ENCODE results near the gene CACNA2D3. TPM values are rescaled to one million over a fixed set of nuclear protein-coding genes. Genes with fewer than 3 reads are reported as not detected.

CACNA2D3 gene
- total RNA-seq, 2 experiments from 2014 or later, result not detected

DNA sequence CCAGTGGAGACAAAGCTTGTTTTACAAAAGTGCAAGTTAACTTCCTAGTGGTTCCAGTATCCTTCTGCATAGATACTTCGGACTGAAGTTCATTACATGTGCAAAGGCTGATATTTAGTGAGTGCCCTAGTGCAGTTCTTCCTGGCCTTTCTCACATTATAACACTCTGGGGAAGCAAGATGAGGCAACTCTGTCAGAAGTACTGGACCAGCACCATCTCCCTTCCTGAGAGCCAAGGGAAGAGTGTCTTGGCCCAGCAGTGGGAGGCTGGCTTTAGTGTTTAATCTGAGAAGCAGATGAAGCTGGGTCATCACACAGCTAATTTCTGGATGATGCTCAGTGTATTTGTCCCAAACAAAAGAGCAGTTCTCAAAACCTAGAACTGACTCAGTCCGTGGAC lies 397.7 kb downstream of the CACNA2D3 start:
- TF ChIP-seq, protein P1, sequence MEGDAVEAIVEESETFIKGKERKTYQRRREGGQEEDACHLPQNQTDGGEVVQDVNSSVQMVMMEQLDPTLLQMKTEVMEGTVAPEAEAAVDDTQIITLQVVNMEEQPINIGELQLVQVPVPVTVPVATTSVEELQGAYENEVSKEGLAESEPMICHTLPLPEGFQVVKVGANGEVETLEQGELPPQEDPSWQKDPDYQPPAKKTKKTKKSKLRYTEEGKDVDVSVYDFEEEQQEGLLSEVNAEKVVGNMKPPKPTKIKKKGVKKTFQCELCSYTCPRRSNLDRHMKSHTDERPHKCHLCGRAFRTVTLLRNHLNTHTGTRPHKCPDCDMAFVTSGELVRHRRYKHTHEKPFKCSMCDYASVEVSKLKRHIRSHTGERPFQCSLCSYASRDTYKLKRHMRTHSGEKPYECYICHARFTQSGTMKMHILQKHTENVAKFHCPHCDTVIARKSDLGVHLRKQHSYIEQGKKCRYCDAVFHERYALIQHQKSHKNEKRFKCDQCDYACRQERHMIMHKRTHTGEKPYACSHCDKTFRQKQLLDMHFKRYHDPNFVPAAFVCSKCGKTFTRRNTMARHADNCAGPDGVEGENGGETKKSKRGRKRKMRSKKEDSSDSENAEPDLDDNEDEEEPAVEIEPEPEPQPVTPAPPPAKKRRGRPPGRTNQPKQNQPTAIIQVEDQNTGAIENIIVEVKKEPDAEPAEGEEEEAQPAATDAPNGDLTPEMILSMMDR (conservative IDR thresholded peaks at IDR 0.05; ENCODE audit: low read length), result no peak
- no peak for TF ChIP-seq EZH2phosphoT487 (IDR thresholded peaks at IDR 0.05; ENCODE audit: borderline replicate concordance, low read depth, low read length)
- Histone ChIP-seq H3K27ac (ENCODE audit: low read depth, low read length, poor library complexity, severe bottlenecking) (no peak overlapping the region), H2AFZ (ENCODE audit: low read length) (no peak overlapping the region), H3K79me2 (ENCODE audit: insufficient read depth, low read depth, low read length) (no peaks in the 10 kb centered on the region), H3K4me2 (ENCODE audit: low read length) (no peak overlapping the region), H3K4me1 (ENCODE audit: insufficient read depth, low read length, poor library complexity, severe bottlenecking) (no peaks in the 10 kb centered on the region), H3K36me3 (ENCODE audit: insufficient read depth, low read length) (no peaks in the 10 kb centered on the region), H4K20me1 (ENCODE audit: insufficient read depth, low read length) (no peaks in the 10 kb centered on the region), H3K9me2 (ENCODE audit: insufficient read depth, low read length) (no peaks in the 10 kb centered on the region), H3K4me3 (ENCODE audit: low read depth, low read length, poor library complexity, severe bottlenecking) (no peak overlapping the region), H3K9me3 (ENCODE audit: low read length) (no peaks in the 10 kb centered on the region)
- POLR2A ChIA-PET, result no interaction called here
- intact Hi-C loops (cut with micrococcal nuclease; ENCODE audit: unreplicated experiment), result no loop called here
- BruUV-seq (replicated peaks), result no TSS peak
- no peak for DNase-seq (ENCODE audit: low spot score)
- CTCF ChIA-PET (ENCODE audit: unreplicated experiment), result no interaction called here

DNA sequence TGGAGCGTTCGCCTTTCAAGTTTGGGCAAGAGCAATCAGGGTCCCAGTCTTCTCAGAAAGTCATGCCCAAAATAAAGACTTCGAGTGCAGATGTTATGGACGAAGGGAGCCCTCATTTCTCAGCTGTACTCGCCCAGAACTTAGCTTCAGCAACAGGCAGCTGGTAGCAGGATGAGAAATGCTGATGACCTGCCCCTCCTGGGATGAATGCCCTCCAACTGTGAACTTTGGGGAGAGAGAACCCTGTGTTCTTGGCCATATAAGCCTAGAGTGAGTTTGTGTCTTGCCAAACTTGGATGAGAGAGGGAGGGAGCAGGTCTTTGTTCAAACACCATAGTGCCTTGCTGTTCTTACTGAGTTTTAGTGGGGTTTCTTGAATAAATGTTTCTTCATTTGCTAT lies 405.2 kb downstream of the CACNA2D3 start:
- Histone ChIP-seq H3K4me1 (ENCODE audit: insufficient read depth, low read length, poor library complexity, severe bottlenecking) (no peaks in the 10 kb centered on the region), H3K27ac (ENCODE audit: low read depth, low read length, poor library complexity, severe bottlenecking) (no peak overlapping the region), H3K36me3 (ENCODE audit: insufficient read depth, low read length) (no peaks in the 10 kb centered on the region), H4K20me1 (ENCODE audit: insufficient read depth, low read length) (no peaks in the 10 kb centered on the region), H3K4me3 (ENCODE audit: low read depth, low read length, poor library complexity, severe bottlenecking) (no peak overlapping the region), H3K4me2 (ENCODE audit: low read length) (no peak overlapping the region), H3K9me3 (ENCODE audit: low read length) (no peaks in the 10 kb centered on the region), H3K79me2 (ENCODE audit: insufficient read depth, low read depth, low read length) (no peaks in the 10 kb centered on the region), H2AFZ (ENCODE audit: low read length) (no peak overlapping the region), H3K9me2 (ENCODE audit: insufficient read depth, low read length) (no peaks in the 10 kb centered on the region)
- ChIA-PET CTCF (ENCODE audit: unreplicated experiment) (interaction anchor here (0.6 kb wide), 1 partner anchor 386 kb away, joined by 3 read pairs; no protein-coding TSS in a partner anchor), POLR2A (no interaction called here)
- intact Hi-C loops (cut with micrococcal nuclease; ENCODE audit: unreplicated experiment), result no loop called here
- DNase-seq (ENCODE audit: low spot score), result no peak
- no TSS peak for BruUV-seq (replicated peaks)
- TF ChIP-seq, protein P1 (conservative IDR thresholded peaks at IDR 0.05; ENCODE audit: low read length), result no peak
- no peak for TF ChIP-seq EZH2phosphoT487 (IDR thresholded peaks at IDR 0.05; ENCODE audit: borderline replicate concordance, low read depth, low read length)

DNA sequence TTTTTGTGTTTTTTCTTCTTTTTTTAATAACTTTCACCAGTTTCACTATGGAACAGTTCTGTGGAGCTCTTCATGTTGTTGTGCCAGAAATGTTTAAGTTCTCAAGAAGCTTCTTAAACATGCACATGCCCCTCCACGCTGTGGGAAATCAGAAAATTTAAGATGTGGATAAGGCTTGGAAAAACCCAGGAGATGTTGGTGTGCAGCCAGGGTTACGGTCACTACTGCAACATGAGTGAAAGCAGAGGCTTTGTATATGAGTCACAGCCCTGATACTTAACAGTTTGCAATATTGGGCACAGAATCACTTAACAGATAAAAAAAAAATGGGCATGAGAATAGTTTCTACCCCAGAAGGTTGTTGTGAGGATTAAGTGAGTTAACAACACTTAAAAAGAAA lies 405.6 kb downstream of the CACNA2D3 start:
- BruUV-seq (replicated peaks), result no TSS peak
- Histone ChIP-seq H3K9me2 (ENCODE audit: insufficient read depth, low read length) (no peaks in the 10 kb centered on the region), H3K4me1 (ENCODE audit: insufficient read depth, low read length, poor library complexity, severe bottlenecking) (no peaks in the 10 kb centered on the region), H3K36me3 (ENCODE audit: insufficient read depth, low read length) (no peaks in the 10 kb centered on the region), H4K20me1 (ENCODE audit: insufficient read depth, low read length) (no peaks in the 10 kb centered on the region), H3K79me2 (ENCODE audit: insufficient read depth, low read depth, low read length) (no peaks in the 10 kb centered on the region), H3K4me3 (ENCODE audit: low read depth, low read length, poor library complexity, severe bottlenecking) (no peak overlapping the region), H3K4me2 (ENCODE audit: low read length) (no peak overlapping the region), H3K27ac (ENCODE audit: low read depth, low read length, poor library complexity, severe bottlenecking) (no peak overlapping the region), H3K9me3 (ENCODE audit: low read length) (no peaks in the 10 kb centered on the region), H2AFZ (ENCODE audit: low read length) (no peak overlapping the region)
- intact Hi-C loops (cut with micrococcal nuclease; ENCODE audit: unreplicated experiment), result no loop called here
- ChIA-PET POLR2A (no interaction called here), CTCF (ENCODE audit: unreplicated experiment) (interaction anchor here (0.6 kb wide), 1 partner anchor 386 kb away, joined by 3 read pairs; no protein-coding TSS in a partner anchor)
- TF ChIP-seq, protein P1 (conservative IDR thresholded peaks at IDR 0.05; ENCODE audit: low read length), result no peak
- TF ChIP-seq EZH2phosphoT487 (IDR thresholded peaks at IDR 0.05; ENCODE audit: borderline replicate concordance, low read depth, low read length), result no peak
- DNase-seq (ENCODE audit: low spot score), result no peak
